ENCODE data around the gene KIF6. TPM values are rescaled to one million over a fixed set of nuclear protein-coding genes. Genes with fewer than 3 reads are reported as not detected.

The KIF6 gene
- total and polyA plus RNA-seq, 11 donors: 0.06 to 0.77 (median 0.48) TPM

DNA sequence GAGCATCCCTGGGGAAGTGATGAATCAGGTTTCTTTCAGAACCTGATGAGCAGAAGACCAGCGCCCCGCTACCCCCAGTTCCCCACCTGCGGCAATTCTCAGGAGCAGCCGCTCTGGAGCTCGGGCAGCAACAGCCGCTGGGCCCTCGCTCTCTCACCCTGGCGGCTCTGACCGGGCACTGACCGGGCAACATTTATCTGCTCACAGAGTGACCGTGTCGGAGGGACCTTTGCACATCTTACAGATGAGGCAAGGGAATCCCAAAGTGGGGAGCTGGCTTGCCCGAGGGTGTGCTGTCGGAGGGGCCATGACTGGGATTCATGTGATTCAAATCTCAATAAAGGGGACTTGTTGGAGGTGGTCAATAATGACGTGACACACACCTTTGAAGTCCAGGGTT is 376.5 kb downstream of the KIF6 start:
- Histone ChIP-seq H3K4me1 (peaks cover 0 to under 1% (median 0%) of the 10 kb centered on the region in 12 donors), H3K27me3 (no peaks in the 10 kb centered on the region), H3K36me3 (no peaks in the 10 kb centered on the region), H3K27ac (no peak overlapping the region), H3K9me3 (no peaks in the 10 kb centered on the region), H3K4me3 (no peak overlapping the region)
- no peak for ATAC-seq
- 84 to 93% (median 91%) methylated on average over 6 to 15 of the region's 15 CpGs for WGBS, 4 donors
- DNase-seq: no peak
- intact Hi-C loops (cut with DNase I): loop anchor here in 3 of 10 donors (5.0 to 10.0 kb wide), 3 partner anchors 959 to 1679 kb away; no protein-coding TSS in a partner anchor
- TF ChIP-seq, protein P1, sequence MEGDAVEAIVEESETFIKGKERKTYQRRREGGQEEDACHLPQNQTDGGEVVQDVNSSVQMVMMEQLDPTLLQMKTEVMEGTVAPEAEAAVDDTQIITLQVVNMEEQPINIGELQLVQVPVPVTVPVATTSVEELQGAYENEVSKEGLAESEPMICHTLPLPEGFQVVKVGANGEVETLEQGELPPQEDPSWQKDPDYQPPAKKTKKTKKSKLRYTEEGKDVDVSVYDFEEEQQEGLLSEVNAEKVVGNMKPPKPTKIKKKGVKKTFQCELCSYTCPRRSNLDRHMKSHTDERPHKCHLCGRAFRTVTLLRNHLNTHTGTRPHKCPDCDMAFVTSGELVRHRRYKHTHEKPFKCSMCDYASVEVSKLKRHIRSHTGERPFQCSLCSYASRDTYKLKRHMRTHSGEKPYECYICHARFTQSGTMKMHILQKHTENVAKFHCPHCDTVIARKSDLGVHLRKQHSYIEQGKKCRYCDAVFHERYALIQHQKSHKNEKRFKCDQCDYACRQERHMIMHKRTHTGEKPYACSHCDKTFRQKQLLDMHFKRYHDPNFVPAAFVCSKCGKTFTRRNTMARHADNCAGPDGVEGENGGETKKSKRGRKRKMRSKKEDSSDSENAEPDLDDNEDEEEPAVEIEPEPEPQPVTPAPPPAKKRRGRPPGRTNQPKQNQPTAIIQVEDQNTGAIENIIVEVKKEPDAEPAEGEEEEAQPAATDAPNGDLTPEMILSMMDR (IDR thresholded peaks at IDR 0.05): no peak
- no peak for TF ChIP-seq POLR2A (IDR thresholded peaks at IDR 0.05)

DNA sequence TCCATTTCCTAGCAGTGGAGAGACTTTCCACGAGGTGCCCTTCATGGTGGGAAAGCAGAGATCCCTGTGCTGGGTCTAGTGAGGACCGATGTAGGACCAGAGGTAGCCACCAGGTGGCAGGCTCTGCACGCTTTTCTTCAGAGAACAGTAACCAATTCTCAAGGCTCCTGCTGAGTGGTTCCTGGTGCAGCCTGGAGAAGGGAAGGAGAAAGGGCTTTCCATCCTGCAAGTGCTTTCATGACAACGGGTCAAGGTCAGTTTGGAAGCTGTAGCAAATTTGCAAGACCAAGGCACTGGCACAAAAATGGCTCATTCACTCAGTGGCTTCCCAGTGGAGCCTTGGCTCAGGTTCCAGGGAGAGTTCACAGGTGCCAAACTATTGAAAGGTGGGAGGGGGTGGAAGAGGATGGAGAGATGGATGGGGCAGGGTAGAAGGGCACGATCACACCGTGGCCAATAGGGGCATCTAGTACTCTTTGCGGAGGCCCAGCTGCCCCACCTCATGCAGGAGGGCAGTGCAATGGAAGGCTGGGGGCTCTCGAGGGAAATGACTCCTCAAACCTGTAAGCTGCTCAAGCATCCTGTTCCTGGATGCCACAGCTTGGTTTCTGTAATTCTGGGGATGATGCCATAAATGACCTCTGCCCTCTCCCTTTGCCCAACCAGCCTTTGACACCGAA is 377.2 kb downstream of the KIF6 start:
- H3K4me3 ChIP-seq: no peak overlapping the region
- H3K4me1 ChIP-seq: peaks cover 0 to 6% (median 0%) of the 10 kb centered on the region in 12 donors
- H3K27me3 ChIP-seq: no peaks in the 10 kb centered on the region
- DNase-seq (peak; percentile 43 to 70 (median 55)), ATAC-seq (peak in 3 of 4 donors; percentile 63 to 78 (median 71))
- TF ChIP-seq, protein P1 (IDR thresholded peaks at IDR 0.05): peak; percentile 76 to 92 (median 84)
- TF ChIP-seq POLR2A (IDR thresholded peaks at IDR 0.05): no peak
- H3K36me3 ChIP-seq: no peaks in the 10 kb centered on the region
- no peak overlapping the region for H3K27ac ChIP-seq
- WGBS, 4 donors: 29 to 44% (median 39%) methylated on average over 9 of the region's 9 CpGs
- intact Hi-C loops (cut with DNase I): loop anchor here in 3 of 10 donors (5.0 to 10.0 kb wide), 3 partner anchors 959 to 1679 kb away; no protein-coding TSS in a partner anchor
- no peaks in the 10 kb centered on the region for H3K9me3 ChIP-seq

DNA sequence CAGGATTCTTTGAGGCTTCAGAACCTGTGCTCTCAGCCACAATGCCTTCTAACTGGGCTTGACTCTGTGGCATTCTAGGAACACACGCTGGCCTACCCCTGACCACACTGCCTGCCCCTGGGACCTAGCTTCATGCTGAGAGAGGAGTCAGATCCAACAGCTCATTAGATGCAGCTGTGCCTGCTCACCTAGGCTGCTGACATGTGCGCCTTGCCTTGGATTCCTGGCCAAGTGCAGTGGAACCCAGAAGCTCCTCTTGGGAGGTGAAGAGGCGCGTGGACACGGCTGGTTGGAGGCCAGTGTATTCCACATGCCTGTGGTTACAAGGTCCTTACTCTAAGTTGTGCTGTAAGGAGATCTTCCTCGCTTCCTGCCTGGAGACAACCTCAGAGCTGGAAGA is 378.0 kb downstream of the KIF6 start:
- peaks cover 0 to 12% (median 0%) of the 10 kb centered on the region in 12 donors for H3K4me1 ChIP-seq
- ATAC-seq: no peak
- no peak overlapping the region for H3K4me3 ChIP-seq
- no peaks in the 10 kb centered on the region for H3K27me3 ChIP-seq
- no peak overlapping the region for H3K27ac ChIP-seq
- intact Hi-C loops (cut with DNase I): loop anchor here in 3 of 10 donors (5.0 to 10.0 kb wide), 3 partner anchors 960 to 1680 kb away; no protein-coding TSS in a partner anchor
- H3K9me3 ChIP-seq: no peaks in the 10 kb centered on the region
- DNase-seq: peak in 1 of 5 donors; percentile 16
- H3K36me3 ChIP-seq: no peaks in the 10 kb centered on the region
- WGBS, 4 donors: 58 to 89% (median 85%) methylated on average over 4 to 6 of the region's 6 CpGs
- TF ChIP-seq, protein P1 (IDR thresholded peaks at IDR 0.05): no peak
- TF ChIP-seq POLR2A (IDR thresholded peaks at IDR 0.05): no peak

DNA sequence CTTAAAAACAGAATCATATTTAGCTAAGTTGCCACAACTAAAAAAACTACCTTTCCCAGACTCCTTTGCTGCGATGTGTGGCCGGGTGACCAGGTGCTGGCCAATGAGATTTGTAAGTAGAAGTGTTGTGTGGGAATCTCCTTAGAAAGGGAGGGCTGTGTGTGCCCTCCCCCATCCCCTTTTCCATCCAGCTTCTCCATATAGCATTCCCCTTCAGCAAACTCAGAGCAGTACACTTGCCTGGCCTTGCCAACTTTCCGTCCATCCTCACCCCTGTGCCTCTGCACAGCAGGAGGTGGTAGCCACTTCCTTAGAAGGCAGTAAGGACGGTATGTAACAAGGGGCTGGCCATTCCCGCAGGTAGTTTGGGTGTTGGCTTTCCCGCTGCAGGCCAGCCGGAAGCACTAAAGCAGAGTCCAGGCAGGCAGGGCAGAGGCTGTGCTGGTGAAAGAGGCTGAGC is 380.4 kb downstream of the KIF6 start:
- peaks cover 0 to 19% (median 6%) of the 10 kb centered on the region in 12 donors for H3K4me1 ChIP-seq

More for the DNA sequence above, 380.4 kb downstream of the KIF6 start:
- Histone ChIP-seq H3K27me3 (no peaks in the 10 kb centered on the region), H3K4me3 (no peak overlapping the region), H3K9me3 (no peaks in the 10 kb centered on the region), H3K36me3 (no peaks in the 10 kb centered on the region), H3K27ac (no peak overlapping the region)
- peak in 1 of 5 donors; percentile 17 for DNase-seq
- TF ChIP-seq POLR2A (IDR thresholded peaks at IDR 0.05): no peak
- TF ChIP-seq, protein P1 (IDR thresholded peaks at IDR 0.05): no peak
- no peak for ATAC-seq
- intact Hi-C loops (cut with DNase I): loop anchor here in 3 of 10 donors (5.0 to 10.0 kb wide), 3 partner anchors 962 to 1682 kb away; no protein-coding TSS in a partner anchor
- WGBS, 4 donors: 70 to 84% (median 80%) methylated on average over 7 of the region's 7 CpGs
